Activated CD4-positive, alpha-beta T cell treated with anti-CD3 and anti-CD28 coated beads for 24 hours (primary cell): ENCODE measurements around the gene KCNC4.

Source experiments
- DNase-seq, 2 donors: peaks; one replicate each; pipeline ENCODE4 v3.0.0-alpha.2; 2020; ENCODE audit warnings: low read depth in 2 of 2

Gene KCNC4

DNA sequence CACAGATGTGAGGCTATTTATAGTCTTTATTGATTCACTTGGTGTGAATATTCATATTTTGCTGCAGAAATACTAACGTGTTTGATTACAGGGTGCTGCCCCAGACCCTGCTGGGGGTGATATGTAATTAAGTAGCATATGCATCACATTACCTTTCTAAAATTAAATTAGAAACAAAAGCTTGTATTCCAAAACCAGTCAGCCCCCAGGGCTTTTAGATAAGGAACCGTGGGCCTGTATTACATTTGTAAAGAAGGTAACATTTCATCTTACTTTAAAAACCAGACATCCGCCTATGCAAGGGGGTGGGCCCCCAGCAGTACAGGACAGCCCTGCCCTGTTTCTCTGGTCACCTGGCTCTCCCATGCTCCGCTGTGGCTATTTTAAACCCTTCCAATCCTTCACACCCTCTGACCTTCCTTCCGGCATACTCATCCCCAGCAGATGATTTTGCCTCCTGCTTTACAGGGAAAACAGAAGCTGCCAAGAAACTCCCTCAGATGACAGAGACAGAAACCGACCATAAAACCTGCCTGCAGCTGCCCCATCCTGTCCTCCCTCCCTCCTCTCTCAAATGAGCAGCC lies 22.0 kb upstream of the KCNC4 start:
- no peak for DNase-seq

DNA sequence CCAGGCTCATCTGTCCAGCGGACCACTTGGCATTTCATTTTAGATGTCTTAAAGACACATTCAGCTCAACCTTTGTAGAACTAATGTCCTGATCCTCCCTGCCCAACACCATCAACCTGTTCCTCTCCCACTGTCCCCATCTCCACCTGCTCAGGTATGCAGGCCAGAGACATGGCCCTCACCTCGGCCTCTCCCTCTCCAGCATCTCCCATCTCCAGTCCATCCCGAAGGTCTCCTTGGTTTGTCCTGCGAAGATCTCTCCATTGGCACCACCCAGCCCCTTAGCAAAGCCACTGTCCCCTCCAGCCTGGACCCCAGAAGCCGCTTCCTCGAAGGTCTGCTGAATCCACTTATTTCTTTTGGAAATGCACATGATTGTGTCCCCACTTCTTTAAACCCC lies 20.9 kb upstream of the KCNC4 start:
- DNase-seq, result no peak

DNA sequence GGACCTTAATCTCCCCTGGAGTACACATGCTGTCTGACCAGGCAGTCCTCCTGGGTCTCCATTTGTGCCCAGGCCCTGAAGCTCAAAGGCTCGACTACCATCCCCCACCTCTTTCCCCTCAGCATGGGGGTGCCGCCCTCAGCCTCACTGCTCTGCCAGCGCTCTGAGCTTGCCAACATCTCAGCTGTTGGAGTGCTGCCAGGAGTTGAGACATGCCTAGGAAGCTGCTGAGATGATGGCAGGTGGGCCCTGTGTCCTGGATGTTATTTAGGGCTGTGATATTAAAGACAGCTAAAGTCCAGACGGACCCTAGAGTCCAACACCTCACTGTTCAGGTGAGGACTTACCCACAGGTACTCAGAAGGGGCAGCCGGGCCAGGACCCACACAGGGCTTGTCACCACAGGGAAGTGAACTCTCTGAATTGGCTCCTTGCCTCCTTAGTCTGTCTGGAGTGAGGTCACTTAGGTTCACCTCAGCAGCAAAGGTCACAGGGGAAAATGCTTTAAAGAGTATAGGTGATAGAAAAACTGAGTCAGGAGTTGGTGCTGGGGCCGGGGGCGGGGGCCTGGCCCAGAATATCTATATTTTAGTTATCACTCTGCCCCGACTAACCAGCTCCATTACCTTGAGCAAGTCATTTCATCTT lies 19.7 kb upstream of the KCNC4 start:
- no peak for DNase-seq

DNA sequence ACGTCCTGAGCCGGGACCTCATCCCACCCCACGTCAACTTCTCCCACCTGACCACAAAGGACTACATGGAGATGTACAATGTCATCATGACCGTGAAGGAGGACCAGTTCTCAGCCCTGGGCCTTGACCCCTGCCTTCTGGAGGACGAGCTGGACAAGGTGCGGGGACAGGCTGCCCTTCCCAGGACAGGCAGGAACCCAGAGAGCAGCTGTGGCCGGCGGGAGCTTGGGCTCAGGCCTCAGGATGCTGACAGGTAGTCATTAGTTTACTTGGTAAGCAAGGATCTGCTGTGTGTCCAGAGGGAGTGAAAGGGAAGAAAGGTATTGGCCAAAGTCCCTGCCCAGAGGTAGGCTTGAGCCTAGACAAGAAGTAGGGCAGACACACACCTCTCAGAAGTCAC lies 17.6 kb upstream of the KCNC4 start:
- no peak for DNase-seq

DNA sequence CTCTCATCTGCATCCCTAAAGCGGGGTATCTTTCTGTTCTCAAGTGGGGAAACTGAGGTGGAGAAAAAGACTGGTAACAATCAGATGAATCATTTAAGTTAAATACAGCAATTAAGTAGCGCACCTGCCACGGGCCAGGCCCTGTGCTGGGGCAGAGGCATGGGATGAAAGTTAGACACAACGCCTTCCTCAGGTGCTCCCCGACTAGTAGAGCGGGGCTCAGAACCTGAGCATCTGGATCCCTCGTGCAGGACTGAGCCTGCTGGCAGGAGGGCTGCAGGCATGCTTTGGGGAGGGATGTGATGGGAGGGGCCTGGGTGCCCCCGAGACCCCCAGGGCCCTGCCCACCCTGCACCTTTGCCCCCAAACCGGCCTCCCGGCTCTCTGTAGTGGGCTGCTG lies 14.9 kb upstream of the KCNC4 start:
- DNase-seq, result no peak

DNA sequence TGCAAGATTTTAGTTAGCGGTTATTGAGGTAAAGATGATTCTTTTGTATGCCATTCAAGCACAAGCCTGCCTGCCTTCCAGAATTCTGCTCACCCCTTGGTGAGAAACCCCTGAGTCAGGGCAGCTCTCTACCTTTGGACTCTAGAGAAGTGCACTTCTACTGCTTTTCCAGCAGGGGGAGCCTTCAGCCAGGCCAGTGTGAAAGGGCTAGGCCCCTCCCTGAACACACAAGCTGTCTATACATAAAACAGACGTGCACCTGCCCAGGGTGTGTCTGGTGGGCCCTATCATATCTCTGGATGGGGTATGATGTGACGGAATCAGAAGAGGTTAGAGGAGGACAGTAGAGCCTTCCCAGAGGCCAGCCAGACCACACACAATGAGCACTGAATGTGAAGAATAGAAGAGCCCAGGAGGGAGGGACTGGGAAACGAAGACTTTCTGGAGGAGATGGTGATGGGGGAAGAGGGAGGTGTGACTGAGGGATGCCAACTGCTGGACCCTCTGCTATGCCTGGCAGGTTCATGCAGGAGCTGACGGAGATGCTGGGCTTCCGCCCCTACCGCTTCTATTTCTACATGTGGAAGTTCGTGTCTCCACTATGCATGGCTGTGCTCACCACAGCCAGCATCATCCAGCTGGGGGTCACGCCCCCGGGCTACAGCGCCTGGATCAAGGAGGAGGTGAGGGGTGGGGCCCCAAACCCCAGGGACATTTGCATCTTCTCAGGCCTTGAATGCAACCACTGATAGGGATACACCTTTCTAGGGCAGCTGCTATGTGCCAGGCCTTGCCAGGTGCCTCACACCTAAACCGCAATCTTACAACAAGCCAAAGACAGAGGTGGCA lies 13.0 kb upstream of the KCNC4 start:
- DNase-seq, result peak in 1 of 2 donors; percentile 36

DNA sequence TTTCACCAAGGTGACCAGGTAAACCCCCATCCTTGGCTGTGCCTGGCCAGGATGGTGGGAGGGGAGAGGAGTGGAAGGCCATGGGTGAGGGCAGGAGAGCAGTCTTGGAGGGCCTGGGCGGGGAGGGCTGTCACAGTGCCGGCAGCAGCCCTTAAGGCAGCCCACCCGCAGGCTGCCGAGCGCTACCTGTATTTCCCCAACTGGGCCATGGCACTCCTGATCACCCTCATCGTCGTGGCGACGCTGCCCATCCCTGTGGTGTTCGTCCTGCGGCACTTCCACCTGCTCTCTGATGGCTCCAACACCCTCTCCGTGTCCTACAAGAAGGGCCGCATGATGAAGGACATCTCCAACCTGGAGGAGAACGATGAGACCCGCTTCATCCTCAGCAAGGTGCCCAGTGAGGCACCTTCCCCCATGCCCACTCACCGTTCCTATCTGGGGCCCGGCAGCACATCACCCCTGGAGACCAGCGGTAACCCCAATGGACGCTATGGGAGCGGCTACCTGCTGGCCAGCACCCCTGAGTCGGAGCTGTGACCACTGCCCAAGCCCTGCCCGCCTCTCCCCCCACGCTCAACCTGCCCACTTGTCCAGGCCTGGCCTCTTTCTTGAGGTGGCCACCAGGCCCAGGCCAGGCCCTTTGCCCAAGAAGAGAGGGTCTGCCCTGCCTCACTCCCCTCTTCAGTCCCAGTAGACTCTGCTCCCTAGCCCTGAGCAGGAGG lies 12.0 kb upstream of the KCNC4 start:
- DNase-seq, result no peak

DNA sequence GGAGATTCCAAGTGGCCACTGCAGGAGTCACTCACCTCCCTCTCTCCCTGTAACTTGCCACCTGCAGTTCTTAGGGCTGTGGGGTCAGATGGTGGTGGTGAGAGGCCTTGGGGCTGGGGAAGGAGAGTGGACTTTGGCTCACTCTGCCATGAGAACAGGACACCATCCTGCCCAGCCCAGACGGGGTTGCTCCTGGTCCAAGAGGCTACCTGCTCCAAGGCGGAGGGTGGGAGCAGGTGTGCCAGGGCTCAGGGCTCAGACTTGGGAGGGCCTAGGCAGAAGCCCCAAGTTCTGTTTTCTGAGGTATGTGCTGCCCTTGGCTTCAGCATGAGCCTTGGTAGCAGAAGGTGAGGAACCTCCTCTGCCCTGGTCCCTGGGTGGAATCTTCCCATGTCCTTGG lies 11.4 kb upstream of the KCNC4 start:
- no peak for DNase-seq

DNA sequence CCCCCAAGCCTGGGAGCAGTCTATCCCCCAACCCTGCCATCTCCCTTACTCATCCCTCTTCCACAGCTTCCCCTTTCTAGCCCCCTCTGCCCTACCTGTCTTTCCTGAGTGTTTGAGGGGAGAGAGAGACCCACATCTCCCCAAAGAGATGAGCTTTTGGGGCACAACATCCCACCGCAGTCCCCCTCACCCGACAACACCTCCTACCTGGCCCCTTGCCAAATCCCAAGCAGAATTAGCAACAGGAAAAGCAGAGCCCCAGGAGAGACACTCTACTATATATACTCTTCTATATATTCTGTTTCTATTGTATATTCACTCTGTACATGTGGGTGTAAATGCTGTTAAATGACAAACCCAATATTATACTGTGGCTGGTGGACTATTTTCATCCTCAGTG lies 9.9 kb upstream of the KCNC4 start:
- DNase-seq, result no peak

DNA sequence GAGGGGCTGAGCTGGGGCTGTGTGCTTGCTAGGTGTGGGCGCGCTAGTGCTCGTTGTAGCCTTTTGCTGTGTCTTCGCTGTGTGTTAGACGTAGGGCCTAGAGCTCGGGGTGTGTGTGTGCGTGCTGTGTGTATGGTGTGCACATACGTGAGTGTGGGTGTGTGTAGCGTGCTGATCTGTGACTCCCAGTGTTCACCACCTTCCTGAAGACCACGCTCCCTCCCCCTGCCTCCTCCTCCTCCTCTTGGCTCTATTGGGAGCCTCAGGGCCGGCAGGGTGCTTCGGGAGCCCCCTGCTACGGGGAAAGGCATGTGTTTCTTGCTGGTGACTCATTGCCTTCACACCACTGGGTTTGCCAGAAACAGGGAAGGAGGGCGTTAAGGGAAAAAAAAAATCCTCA lies 9.4 kb upstream of the KCNC4 start:
- no peak for DNase-seq

DNA sequence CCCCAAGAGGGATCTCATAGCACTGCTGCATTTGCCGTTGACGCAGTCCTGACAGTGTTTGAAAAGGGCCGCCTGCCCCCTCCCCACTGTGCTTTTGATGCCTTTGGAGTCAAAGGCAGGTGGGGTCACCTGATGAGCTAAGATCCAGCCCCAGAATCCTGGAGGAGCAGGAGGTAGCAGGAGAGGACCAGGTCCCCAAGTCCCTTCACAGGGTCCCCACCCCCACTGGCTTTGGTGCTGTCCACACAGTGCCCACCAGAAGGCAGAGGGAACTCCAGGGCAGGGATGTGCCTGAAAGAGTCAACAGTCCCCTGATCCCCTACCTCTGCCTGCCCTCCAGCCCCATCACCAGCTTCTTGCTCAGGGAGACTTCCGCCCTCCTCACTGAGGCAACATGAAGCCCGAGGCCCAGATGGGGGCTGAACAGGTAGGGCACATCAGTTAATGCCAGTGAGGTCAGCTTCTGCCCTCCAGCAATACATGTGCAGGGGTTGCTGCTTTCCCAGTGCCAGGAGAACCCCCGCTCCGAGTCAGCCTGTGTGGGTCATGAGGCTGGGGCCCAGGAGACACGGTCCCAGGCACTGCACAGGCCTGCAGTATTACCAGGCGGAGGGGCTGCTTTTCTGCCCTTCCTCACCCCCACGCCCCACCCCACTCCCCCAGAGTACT lies 8.8 kb upstream of the KCNC4 start:
- no peak for DNase-seq

DNA sequence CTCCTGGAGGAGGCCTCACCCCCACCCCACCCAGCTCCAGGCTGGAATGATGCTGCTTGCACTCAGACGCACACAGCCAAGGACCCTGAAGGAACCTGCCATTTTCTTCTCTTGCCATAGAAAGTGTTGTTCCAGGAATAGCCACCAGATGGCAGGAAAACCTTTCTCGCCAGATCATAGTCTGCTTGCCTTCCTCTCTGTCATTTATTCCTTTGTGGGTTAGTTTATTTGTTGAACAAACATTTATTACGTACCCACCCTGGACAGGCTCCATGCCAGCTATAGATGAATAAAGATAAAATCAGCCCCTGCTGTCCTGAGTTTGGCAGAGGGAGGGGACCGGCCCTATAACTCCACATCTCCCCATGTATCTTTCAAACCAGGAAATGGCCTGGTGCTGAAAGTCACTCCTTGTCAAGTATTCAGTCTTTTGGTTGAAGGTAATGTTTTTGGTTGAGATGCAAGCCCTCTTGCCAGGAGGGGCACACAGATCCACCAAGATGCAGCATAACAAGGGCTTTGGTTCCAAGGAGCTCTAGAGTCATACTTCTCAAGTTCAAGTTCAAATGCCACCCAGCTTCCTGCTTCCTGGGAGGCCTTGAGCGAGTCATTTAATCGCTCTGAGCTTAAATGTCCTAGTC lies 7.0 kb upstream of the KCNC4 start:
- DNase-seq, result peak; percentile 49 to 75

DNA sequence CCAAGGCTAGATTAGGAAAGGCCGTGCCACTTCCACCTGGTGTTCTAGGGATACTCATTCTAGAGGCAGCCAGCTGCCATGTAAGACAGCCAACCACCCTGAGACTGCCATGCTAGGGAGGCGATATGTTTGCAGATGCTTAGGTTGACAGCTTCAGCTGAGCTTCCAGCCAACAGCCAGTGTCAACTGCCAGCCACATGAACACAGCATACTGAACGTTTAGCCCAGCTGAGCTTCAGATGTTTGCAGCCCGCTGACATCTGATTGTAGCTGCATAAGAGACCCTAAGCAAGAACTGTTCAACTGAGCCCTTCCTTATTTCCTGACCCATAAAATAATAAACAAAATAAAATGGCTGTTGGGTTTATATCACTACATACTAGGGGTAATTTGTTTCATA lies 5.0 kb upstream of the KCNC4 start:
- DNase-seq, result no peak

DNA sequence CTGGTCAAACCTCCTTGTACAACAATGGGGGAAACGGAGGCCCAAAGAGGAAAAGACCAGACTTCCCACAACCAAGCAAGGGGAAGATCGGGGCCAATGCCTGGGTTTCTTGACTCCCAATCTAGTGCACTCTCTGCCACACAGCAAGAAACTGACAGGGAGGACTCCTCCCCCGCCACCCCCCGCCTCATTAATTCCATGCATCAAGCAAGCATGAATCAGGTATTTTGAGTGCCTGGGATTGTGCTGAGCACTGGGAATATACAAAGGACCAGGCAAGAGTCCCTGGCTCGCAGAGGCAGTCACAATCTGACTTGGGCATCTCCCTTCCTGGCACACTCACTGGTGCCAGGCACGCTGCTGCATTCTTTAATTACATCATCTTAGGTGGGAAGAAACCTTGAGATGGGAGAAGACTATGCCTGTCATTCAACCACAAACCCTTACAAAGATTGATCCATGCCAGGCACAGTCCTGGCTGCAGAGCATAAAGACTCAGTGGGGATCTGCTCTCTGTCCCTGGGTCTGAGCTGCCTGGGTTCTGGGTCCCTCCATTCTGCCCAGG lies 4.4 kb upstream of the KCNC4 start:
- no peak for DNase-seq

DNA sequence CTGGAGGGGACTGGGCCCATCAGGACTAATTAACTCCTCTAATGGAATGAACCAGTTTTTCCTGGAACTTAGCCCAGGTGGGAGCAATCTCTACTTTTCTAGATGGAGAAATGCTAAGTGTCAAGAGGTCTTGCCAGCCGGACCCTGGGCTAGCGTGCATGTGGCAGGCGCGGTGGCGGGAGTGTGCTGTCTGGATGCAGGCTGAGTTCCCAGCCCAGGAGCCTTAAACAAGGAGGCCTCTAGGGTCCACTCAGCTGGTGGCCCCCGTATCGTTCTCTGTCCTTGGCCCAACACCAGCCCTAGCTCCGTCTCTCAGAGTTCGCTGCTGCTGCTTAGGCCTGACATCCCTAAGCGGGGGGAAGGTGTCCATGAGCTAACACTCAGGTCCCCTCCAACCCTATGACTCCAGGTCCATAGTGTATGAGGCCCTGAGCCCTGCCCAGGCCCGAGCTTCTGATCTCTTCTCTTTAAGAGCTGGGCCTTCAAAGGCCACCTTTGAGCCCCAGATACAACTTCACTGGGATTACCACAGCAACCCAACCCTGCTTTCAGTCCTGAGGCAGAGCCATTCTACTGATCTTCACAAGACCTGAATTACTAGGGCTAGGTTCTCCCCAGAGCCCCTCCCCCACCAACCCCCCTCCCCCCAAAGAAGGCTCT lies 3.7 kb upstream of the KCNC4 start:
- no peak for DNase-seq

DNA sequence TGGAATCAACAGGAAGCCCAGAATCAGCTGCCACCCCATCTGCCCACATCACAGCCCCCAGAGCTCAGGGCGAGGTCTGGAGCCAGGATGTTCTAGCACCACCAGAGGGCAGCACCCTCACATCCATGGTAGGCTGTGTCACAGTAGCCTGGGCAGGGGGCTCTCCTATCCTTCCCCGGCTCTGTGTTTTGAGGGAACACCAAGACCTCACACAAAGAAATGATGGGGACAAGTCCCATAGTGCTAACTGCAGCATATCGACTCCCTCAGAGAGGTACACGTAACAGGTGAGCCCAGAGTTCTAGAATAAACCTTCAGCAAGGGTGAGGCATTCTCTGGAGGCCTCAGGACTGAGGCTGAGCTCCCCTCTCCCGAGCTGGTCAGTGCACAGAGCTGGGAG lies 2.3 kb upstream of the KCNC4 start:
- DNase-seq, result peak; percentile 71 to 78

DNA sequence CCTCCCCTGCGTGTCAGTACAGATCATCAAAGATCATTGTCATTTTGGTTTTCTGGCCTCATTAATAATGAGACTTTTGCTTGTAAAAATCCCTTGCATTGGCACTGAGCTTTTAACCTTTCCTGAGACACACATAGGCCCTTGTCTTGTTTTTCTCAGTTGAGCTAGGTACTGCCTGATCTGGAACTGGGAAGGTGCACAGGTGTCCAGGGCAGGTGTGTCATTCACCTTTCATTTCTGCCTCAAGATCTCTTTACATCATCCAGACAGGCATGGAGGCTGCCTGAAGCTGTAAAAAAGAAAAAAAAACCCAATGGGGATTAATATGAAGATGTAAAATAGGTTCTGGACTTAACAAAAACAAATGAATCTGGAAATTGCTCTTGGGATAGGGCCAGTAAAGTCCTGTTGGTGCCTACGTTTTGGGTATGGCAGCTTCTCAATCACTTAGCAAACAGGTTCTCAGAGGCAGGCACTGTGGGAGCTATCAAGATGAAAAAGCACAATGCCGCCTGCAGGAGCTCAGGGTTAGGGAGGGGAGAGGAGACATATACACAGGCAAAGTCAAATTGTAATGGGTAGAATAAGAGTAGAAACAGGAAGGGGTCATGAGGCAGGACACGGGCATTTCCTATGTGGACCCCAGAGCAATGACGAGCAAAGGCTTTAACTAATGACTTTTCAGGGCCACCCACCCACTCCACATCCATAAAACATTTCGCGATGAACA lies 1.0 kb upstream of the KCNC4 start:
- DNase-seq, result no peak

DNA sequence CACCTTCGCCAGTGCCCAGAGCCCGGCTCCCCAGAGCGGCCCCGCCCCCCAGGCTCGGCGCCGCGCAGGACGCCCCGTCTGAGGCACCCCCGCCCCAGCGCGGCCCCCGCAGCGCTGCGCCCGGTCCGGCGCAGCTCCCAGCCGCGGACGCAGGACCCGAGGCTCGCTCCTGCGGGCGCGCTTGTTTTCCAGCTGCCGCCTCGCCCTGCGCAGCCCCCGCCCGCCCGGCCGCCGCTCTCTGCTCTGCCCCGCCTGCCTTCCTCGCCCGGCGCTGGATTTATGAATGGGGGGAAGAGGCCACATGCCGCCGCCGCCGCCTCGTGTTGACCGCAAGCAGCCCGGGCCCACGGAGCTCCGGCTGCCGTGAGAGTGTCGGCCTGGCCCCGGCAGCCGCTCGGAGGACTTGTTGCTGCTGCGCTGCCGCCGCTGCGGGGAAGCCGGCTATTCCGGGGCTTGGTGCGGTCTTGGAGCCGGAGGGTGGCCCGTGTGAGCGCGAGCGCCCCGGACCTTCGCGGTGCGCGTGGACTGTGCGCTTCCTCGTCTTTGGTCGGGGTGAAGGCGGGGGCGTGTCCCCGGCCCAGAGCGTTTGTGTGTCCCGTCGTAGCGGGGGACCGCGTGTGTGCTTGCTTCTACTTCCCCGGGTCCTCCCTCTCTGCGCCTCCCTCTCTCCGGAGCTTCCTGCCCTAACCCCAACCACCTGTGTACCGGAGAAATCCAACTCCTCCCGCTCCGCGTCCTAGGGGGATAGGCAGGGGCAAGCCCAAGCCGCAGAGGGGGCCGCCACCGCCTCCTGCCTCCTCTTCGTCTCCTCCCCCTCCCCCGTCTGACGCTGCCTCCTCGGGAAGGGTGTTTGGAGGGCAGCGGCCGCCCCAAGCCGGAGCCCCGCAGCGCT lies 736 bp downstream of the KCNC4 start:
- peak; percentile 16 to 39 for DNase-seq
